Measurements from ENCODE around the gene TBC1D12.
"Not testable (repeated sequence)": the region's sequence is repeated elsewhere in the genome, so short reads cannot be mapped to it uniquely, and the experiment has no call there.

The TBC1D12 gene

GRCh38 chr10:94402204-94402842 lies at the start of gene TBC1D12:
Gene TBC1D12, plus strand, starts transcription at chr10:94402541. Its CDS starts 73 bp downstream, at chr10:94402614.
- peak; percentile 60 for DNase-seq (ENCODE audit: low spot score)

- no peak for DNase-seq (ENCODE audit: low spot score)
Measured at GRCh38 chr10:94353336-94353735, 49.0 kb upstream of the TBC1D12 start.

- no peak for DNase-seq (ENCODE audit: low spot score)
Measured at GRCh38 chr10:94355841-94356240, 46.5 kb upstream of the TBC1D12 start.

GRCh38 chr10:94357193-94357592 lies 45.1 kb upstream of the TBC1D12 start:
- no peak for DNase-seq (ENCODE audit: low spot score)

GRCh38 chr10:94358480-94358879 lies 43.9 kb upstream of the TBC1D12 start:
- DNase-seq (ENCODE audit: low spot score) = no peak

GRCh38 chr10:94361171-94361794 lies 41.1 kb upstream of the TBC1D12 start:
- no peak for DNase-seq (ENCODE audit: low spot score)

GRCh38 chr10:94362360-94363250 lies 39.7 kb upstream of the TBC1D12 start, which contains the start of gene NOC3L:
Gene NOC3L, minus strand, starts transcription at chr10:94362939. Its CDS starts 101 bp downstream, at chr10:94362838.
- DNase-seq (ENCODE audit: low spot score) = peak; percentile 92

- no peak for DNase-seq (ENCODE audit: low spot score)
Measured at GRCh38 chr10:94363251-94363565, 39.1 kb upstream of the TBC1D12 start.

GRCh38 chr10:94364482-94364881 lies 37.9 kb upstream of the TBC1D12 start:
- no peak for DNase-seq (ENCODE audit: low spot score)

- no peak for DNase-seq (ENCODE audit: low spot score)
Measured at GRCh38 chr10:94366382-94366781, 36.0 kb upstream of the TBC1D12 start.

- no peak for DNase-seq (ENCODE audit: low spot score)
Measured at GRCh38 chr10:94370501-94370900, 31.8 kb upstream of the TBC1D12 start.

- DNase-seq (ENCODE audit: low spot score) = no peak
Measured at GRCh38 chr10:94375374-94375773, 27.0 kb upstream of the TBC1D12 start.

- DNase-seq (ENCODE audit: low spot score) = no peak
Measured at GRCh38 chr10:94376865-94377264, 25.5 kb upstream of the TBC1D12 start.

GRCh38 chr10:94383530-94383929 lies 18.8 kb upstream of the TBC1D12 start:
- no peak for DNase-seq (ENCODE audit: low spot score)

- not testable (repeated sequence) for DNase-seq (ENCODE audit: low spot score)
Measured at GRCh38 chr10:94385733-94386132, 16.6 kb upstream of the TBC1D12 start.

GRCh38 chr10:94392117-94392516 lies 10.2 kb upstream of the TBC1D12 start:
- not testable (repeated sequence) for DNase-seq (ENCODE audit: low spot score)

GRCh38 chr10:94397549-94398370 lies 4.6 kb upstream of the TBC1D12 start:
- no peak for DNase-seq (ENCODE audit: low spot score)

GRCh38 chr10:94398762-94399161 lies 3.6 kb upstream of the TBC1D12 start:
- no peak for DNase-seq (ENCODE audit: low spot score)

GRCh38 chr10:94402843-94403379 lies 570 bp downstream of the TBC1D12 start:
- peak; percentile 51 for DNase-seq (ENCODE audit: low spot score)

GRCh38 chr10:94403380-94404213 lies 1.3 kb downstream of the TBC1D12 start:
- peak; percentile 77 for DNase-seq (ENCODE audit: low spot score)

GRCh38 chr10:94405406-94405805 lies 3.1 kb downstream of the TBC1D12 start:
- DNase-seq (ENCODE audit: low spot score) = no peak
